AG04449 (cell line): ENCODE data around the gene MAP2K3.
"Not testable (repeated sequence)": the region's sequence is repeated elsewhere in the genome, so short reads cannot be mapped to it uniquely, and the experiment has no call there.

Experiments used
- CTCF ChIA-PET: fragments of 350-600 bp; formaldehyde crosslinking; extraction: SDS; loops from one replicate; lab custom pipeline; 2021; ENCODE audit warnings: antibody characterized with exemption; lab: Yijun Ruan, JAX
- POLR2A ChIA-PET: fragments of 400-600, 350-600 bp; formaldehyde crosslinking; extraction: SDS; loops from one replicate; lab custom pipeline; 2020; ENCODE audit warnings: antibody characterized with exemption, inconsistent platforms; lab: Yijun Ruan, JAX
- DNase-seq: peaks from one replicate; pipeline ENCODE4 v3.0.0-alpha.2; 2010; ENCODE audit warnings: low read depth, low spot score
- H3K4me3 ChIP-seq: 2 replicates; pipeline ENCODE4 v1.5.1; 2011; ENCODE audit warnings: low read depth, mild to moderate bottlenecking, control low read depth, low read length
- CTCF ChIP-seq: IDR thresholded peaks from one replicate; pipeline ENCODE4 v1.5.1; 2011; ENCODE audit warnings: mild to moderate bottlenecking, moderate library complexity, low read length, control low read depth, inconsistent platforms; ENCODE audit not compliant: insufficient read depth; ENCODE audit errors: missing control alignments

Gene MAP2K3

GRCh38 chr17:21341925-21342540 lies 57.5 kb downstream of the MAP2K3 start:
- CTCF ChIA-PET, POLR2A ChIA-PET, DNase-seq, H3K4me3 ChIP-seq: not testable (repeated sequence)

- CTCF ChIA-PET, POLR2A ChIA-PET, H3K4me3 ChIP-seq, DNase-seq: not testable (repeated sequence)
These were observed 58.8 kb downstream of the MAP2K3 start for GRCh38 chr17:21343061-21343949.

GRCh38 chr17:21344801-21345200 lies 60.3 kb downstream of the MAP2K3 start:
- DNase-seq, H3K4me3 ChIP-seq, CTCF ChIA-PET, POLR2A ChIA-PET: not testable (repeated sequence)

GRCh38 chr17:21345236-21345635 lies 60.7 kb downstream of the MAP2K3 start:
- ChIA-PET CTCF (no interaction called here), POLR2A (no interaction called here)
- no peak overlapping the region for H3K4me3 ChIP-seq
- DNase-seq, result no peak
- TF ChIP-seq CTCF, result no peak

GRCh38 chr17:21346107-21346506 lies 61.6 kb downstream of the MAP2K3 start:
- H3K4me3 ChIP-seq, CTCF ChIA-PET, POLR2A ChIA-PET, DNase-seq: not testable (repeated sequence)

GRCh38 chr17:21346651-21347250 lies 62.2 kb downstream of the MAP2K3 start:
- CTCF ChIA-PET, POLR2A ChIA-PET, H3K4me3 ChIP-seq: not testable (repeated sequence)

GRCh38 chr17:21347660-21348059 lies 63.1 kb downstream of the MAP2K3 start:
- POLR2A ChIA-PET, CTCF ChIA-PET, DNase-seq, H3K4me3 ChIP-seq: not testable (repeated sequence)

More at GRCh38 chr17:21346651-21347250, 62.2 kb downstream of the MAP2K3 start:
- not testable (repeated sequence) for DNase-seq

GRCh38 chr17:21348081-21348925 lies 63.8 kb downstream of the MAP2K3 start:
- CTCF ChIA-PET, POLR2A ChIA-PET, DNase-seq, H3K4me3 ChIP-seq: not testable (repeated sequence)

- POLR2A ChIA-PET, H3K4me3 ChIP-seq, CTCF ChIA-PET, DNase-seq: not testable (repeated sequence)
These were observed 64.4 kb downstream of the MAP2K3 start for GRCh38 chr17:21348926-21349261.

- H3K4me3 ChIP-seq, POLR2A ChIA-PET, CTCF ChIA-PET, DNase-seq: not testable (repeated sequence)
These were observed 65.0 kb downstream of the MAP2K3 start for GRCh38 chr17:21349358-21350050.

- CTCF ChIA-PET, DNase-seq, POLR2A ChIA-PET, H3K4me3 ChIP-seq: not testable (repeated sequence)
These were observed 66.0 kb downstream of the MAP2K3 start for GRCh38 chr17:21350495-21350894.
